Endodermal cell (in vitro differentiated cells): Measurements from ENCODE around the gene ZNF691. TPM values are rescaled to one million over a fixed set of nuclear protein-coding genes. Genes with fewer than 3 reads are reported as not detected.

Experiments used
- DNase-seq: peaks from one replicate; pipeline ENCODE4 v3.0.0-alpha.2; 2017
- H3K27ac ChIP-seq: 2 replicates; pipeline ENCODE4 v1.5.1; 2013; ENCODE audit warnings: mild to moderate bottlenecking, low read depth, low read length, moderate library complexity
- H3K27me3 ChIP-seq: 2 replicates; pipeline ENCODE4 v1.6.1; 2013; ENCODE audit warnings: mild to moderate bottlenecking, low read length, moderate library complexity; ENCODE audit not compliant: insufficient read depth, control insufficient read depth, poor library complexity, severe bottlenecking
- H3K36me3 ChIP-seq: 2 replicates; pipeline ENCODE4 v1.7.0; 2013; ENCODE audit warnings: mild to moderate bottlenecking, low read length, moderate library complexity; ENCODE audit not compliant: control insufficient read depth, insufficient read depth
- H3K4me1 ChIP-seq: one replicate; pipeline ENCODE4 v1.7.0; 2013; ENCODE audit warnings: low read length; ENCODE audit not compliant: control insufficient read depth, insufficient read depth
- H3K4me3 ChIP-seq: 2 replicates; pipeline ENCODE4 v1.5.1; 2013; ENCODE audit warnings: mild to moderate bottlenecking, low read length, moderate library complexity
- H3K9ac ChIP-seq: 2 replicates; pipeline ENCODE4 v1.6.1; 2013; ENCODE audit warnings: mild to moderate bottlenecking, low read length, moderate library complexity; ENCODE audit not compliant: poor library complexity, severe bottlenecking; ENCODE audit errors: extremely low read depth
- H3K9me3 ChIP-seq: 2 replicates; pipeline ENCODE4 v1.6.1; 2013; ENCODE audit warnings: mild to moderate bottlenecking, low read length, moderate library complexity; ENCODE audit not compliant: control insufficient read depth
- H3K27ac Mint-ChIP-seq: 2 replicates; pipeline ENCODE4 v1.8.0; 2020; ENCODE audit warnings: mixed read lengths
- H3K27me3 Mint-ChIP-seq: 2 replicates; pipeline ENCODE4 v1.8.0; 2021; ENCODE audit warnings: mild to moderate bottlenecking, mixed read lengths; ENCODE audit not compliant: insufficient read depth
- H3K36me3 Mint-ChIP-seq: 2 replicates; pipeline ENCODE4 v1.8.0; 2020; ENCODE audit warnings: low read depth, mixed read lengths
- H3K4me1 Mint-ChIP-seq: 2 replicates; pipeline ENCODE4 v1.8.0; 2020; ENCODE audit warnings: mixed read lengths
- H3K4me3 Mint-ChIP-seq: 2 replicates; pipeline ENCODE4 v1.8.0; 2020; ENCODE audit warnings: mild to moderate bottlenecking, moderate library complexity, mixed read lengths
- H3K9me3 Mint-ChIP-seq: 2 replicates; pipeline ENCODE4 v1.8.0; 2020; ENCODE audit warnings: mild to moderate bottlenecking, mixed read lengths
- WGBS, 2 experiments: methylation state at CpG; one replicate each; pipeline versions ENCODE4 v1.1.5 to v1.1.7; 2013; ENCODE audit warnings: missing lambda C conversion rate in 2 of 2, mixed read lengths in 1 of 2; ENCODE audit not compliant: insufficient coverage in 1 of 2, insufficient read length in 1 of 2; 5-methylcytosine and 5-hydroxymethylcytosine counted together
- total RNA-seq, 2 donors: library from RNA; stranded (reverse); fragmentation: NEBNext Ultra II Directional in 1 of 2; extraction: Animal tissue kit (Norgen Biotek cat#: 25700) in 1 of 2; gene quantifications; 2 replicates in 1 of 2; 3 replicates in 1 of 2; pipeline ENCODE4 v1.2.1, GENCODE V29; 2021
- TF ChIP-seq, protein P1 (sequence below): fragments of 200-600 bp; sonication (generic); conservative IDR thresholded peaks from 2 replicates; pipeline ENCODE4 v1.5.0; 2021; ENCODE audit warnings: antibody characterized with exemption, mild to moderate bottlenecking

ZNF691 gene
- total RNA-seq, 2 donors from 2014 or later: 15.5 to 16.6 TPM

DNA sequence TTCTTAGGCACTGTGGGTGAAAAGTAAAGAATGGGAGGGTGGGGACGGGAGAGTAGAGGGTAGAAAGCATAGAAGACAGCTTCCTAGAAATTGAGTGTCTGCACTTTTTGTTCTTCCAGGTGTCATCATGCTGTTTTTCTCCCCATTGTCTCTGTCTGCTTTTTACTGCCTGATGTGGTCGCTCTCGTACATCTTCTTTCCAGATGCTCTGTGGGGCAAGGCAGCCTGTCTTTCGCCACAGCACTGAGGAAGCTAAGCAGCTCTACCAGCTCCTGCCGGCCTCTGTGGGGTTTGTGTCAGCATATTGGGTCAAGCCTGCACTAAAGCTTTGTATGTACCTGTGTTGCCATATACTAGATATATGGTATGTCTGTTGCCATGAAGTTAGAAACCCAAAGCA is 48.4 kb upstream of the ZNF691 start:
- Mint-ChIP-seq H3K27me3 (peaks cover 3% of the 10 kb centered on the region), H3K27ac (no peak overlapping the region), H3K4me1 (peaks cover 9% of the 10 kb centered on the region), H3K36me3 (no peaks in the 10 kb centered on the region), H3K9me3 (peaks cover 4% of the 10 kb centered on the region), H3K4me3 (no peak overlapping the region)
- Histone ChIP-seq H3K4me3 (no peak overlapping the region), H3K36me3 (no peaks in the 10 kb centered on the region), H3K4me1 (no peaks in the 10 kb centered on the region), H3K27me3 (no peaks in the 10 kb centered on the region), H3K27ac (no peak overlapping the region), H3K9ac (no peak overlapping the region), H3K9me3 (no peaks in the 10 kb centered on the region)
- TF ChIP-seq, protein P1, sequence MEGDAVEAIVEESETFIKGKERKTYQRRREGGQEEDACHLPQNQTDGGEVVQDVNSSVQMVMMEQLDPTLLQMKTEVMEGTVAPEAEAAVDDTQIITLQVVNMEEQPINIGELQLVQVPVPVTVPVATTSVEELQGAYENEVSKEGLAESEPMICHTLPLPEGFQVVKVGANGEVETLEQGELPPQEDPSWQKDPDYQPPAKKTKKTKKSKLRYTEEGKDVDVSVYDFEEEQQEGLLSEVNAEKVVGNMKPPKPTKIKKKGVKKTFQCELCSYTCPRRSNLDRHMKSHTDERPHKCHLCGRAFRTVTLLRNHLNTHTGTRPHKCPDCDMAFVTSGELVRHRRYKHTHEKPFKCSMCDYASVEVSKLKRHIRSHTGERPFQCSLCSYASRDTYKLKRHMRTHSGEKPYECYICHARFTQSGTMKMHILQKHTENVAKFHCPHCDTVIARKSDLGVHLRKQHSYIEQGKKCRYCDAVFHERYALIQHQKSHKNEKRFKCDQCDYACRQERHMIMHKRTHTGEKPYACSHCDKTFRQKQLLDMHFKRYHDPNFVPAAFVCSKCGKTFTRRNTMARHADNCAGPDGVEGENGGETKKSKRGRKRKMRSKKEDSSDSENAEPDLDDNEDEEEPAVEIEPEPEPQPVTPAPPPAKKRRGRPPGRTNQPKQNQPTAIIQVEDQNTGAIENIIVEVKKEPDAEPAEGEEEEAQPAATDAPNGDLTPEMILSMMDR: no peak
- WGBS, 2 experiments: 89 to 100% methylated on average over 1 to 5 of the region's 5 CpGs
- DNase-seq: no peak

DNA sequence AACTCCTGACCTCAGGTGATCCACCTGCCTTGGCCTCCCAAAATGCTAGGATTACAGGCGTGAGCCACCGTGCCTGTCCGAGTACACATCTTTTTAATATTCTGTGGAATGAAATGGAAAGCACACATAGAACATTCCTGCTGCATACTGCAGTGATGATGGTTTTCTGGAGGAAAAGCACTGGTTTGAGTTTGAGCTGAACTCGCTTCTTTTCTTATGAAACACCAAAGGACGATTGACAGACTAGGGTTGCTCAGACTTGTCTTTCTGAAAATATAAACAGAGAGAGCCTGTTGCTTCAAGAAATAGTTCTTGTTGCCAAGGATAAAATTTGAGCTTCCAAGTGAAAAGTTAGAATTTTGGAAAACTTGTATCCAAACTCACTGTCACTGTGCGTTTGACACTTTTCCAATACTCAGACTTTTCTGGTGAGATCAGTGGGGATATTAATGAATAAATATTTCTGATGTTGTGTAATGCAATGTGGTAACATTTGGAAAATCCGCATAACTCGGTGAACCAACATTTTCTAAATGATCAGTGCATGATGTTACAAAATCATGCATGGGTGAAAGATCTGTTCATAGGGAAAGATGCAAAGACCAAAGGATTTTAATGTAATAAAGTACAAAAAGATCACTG is 44.5 kb upstream of the ZNF691 start:
- H3K4me3 Mint-ChIP-seq: no peak overlapping the region
- Histone ChIP-seq H3K27ac (no peak overlapping the region), H3K4me3 (no peak overlapping the region), H3K4me1 (no peaks in the 10 kb centered on the region), H3K36me3 (peaks cover 22% of the 10 kb centered on the region), H3K9me3 (peaks cover 24% of the 10 kb centered on the region), H3K27me3 (no peaks in the 10 kb centered on the region), H3K9ac (no peak overlapping the region)
- 94% methylated on average over 8 of the region's 8 CpGs for WGBS, 2 experiments
- no peak for DNase-seq
- peaks cover 27% of the 10 kb centered on the region for H3K9me3 Mint-ChIP-seq
- TF ChIP-seq, protein P1: no peak
- H3K4me1 Mint-ChIP-seq: peaks cover 9% of the 10 kb centered on the region
- peaks cover 33% of the 10 kb centered on the region for H3K36me3 Mint-ChIP-seq
- no peak overlapping the region for H3K27ac Mint-ChIP-seq
- H3K27me3 Mint-ChIP-seq: no peaks in the 10 kb centered on the region

DNA sequence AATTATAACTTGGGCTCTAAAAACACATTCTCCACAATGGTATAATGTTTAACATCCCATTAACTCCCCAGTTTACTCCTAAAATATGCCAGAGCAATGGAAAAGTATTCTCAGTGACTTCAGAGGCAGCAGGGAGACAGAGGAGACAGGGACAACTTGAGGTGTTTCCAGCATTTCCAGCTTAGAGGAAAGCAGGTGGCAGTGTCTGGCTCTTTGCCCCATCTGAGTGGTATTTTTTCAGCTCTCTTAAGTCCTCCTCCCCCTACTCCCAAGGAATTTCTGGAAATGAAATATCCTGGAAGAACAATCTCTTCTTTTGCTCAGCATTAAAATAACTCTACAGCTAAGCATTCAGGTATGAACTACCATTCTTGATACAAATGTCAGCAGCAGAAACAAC is 40.2 kb upstream of the ZNF691 start:
- no peak for DNase-seq
- Mint-ChIP-seq H3K4me3 (no peak overlapping the region), H3K36me3 (peaks cover 53% of the 10 kb centered on the region), H3K4me1 (no peaks in the 10 kb centered on the region), H3K9me3 (peaks cover 27% of the 10 kb centered on the region), H3K27ac (no peak overlapping the region), H3K27me3 (no peaks in the 10 kb centered on the region)
- no peaks in the 10 kb centered on the region for H3K27me3 ChIP-seq
- TF ChIP-seq, protein P1: no peak
- no peak overlapping the region for H3K4me3 ChIP-seq
- no peak overlapping the region for H3K9ac ChIP-seq
- peaks cover 24% of the 10 kb centered on the region for H3K9me3 ChIP-seq
- peaks cover 34% of the 10 kb centered on the region for H3K36me3 ChIP-seq
- H3K4me1 ChIP-seq: no peaks in the 10 kb centered on the region
- H3K27ac ChIP-seq: no peak overlapping the region
